GM18519 (cell line): ENCODE measurements around the gene CLIC4.
"Not testable (repeated sequence)": the region's sequence is repeated elsewhere in the genome, so short reads cannot be mapped to it uniquely, and the experiment has no call there.

Experiments
- ATAC-seq: cut with Tn5 transposase; IDR thresholded peaks from one replicate; pipeline ENCODE4 v1.9.1; 2021; ENCODE audit warnings: mild to moderate bottlenecking, moderate library complexity; ENCODE audit not compliant: unreplicated experiment, low FRiP score

The CLIC4 gene

GRCh38 chr1:24803220-24803619, 58.0 kb downstream of the CLIC4 start:
- no peak for ATAC-seq

GRCh38 chr1:24803987-24804530, 58.8 kb downstream of the CLIC4 start:
- no peak for ATAC-seq

- no peak for ATAC-seq
Observed at GRCh38 chr1:24805534-24806301, 60.5 kb downstream of the CLIC4 start.

GRCh38 chr1:24806588-24806987, 61.3 kb downstream of the CLIC4 start:
- no peak for ATAC-seq

GRCh38 chr1:24811494-24811893, 66.2 kb downstream of the CLIC4 start:
- ATAC-seq: not testable (repeated sequence)

- ATAC-seq: not testable (repeated sequence)
Observed at GRCh38 chr1:24820221-24820620, 75.0 kb downstream of the CLIC4 start.

- ATAC-seq: no peak
Observed at GRCh38 chr1:24822887-24823286, 77.6 kb downstream of the CLIC4 start.

GRCh38 chr1:24823486-24823885, 78.2 kb downstream of the CLIC4 start:
- ATAC-seq: not testable (repeated sequence)

- ATAC-seq: no peak
Observed at GRCh38 chr1:24825174-24825573, 79.9 kb downstream of the CLIC4 start.

- ATAC-seq: no peak
Observed at GRCh38 chr1:24826510-24826909, 81.3 kb downstream of the CLIC4 start.

- no peak for ATAC-seq
Observed at GRCh38 chr1:24827379-24828135, 82.3 kb downstream of the CLIC4 start.

- ATAC-seq: no peak
Observed at GRCh38 chr1:24828183-24828886, 83.1 kb downstream of the CLIC4 start.

GRCh38 chr1:24828887-24829192, 83.6 kb downstream of the CLIC4 start:
- ATAC-seq: no peak

- ATAC-seq: no peak
Observed at GRCh38 chr1:24830680-24831272, 85.5 kb downstream of the CLIC4 start.

GRCh38 chr1:24841593-24841992, 96.3 kb downstream of the CLIC4 start:
- ATAC-seq: no peak

GRCh38 chr1:24846671-24847070, 101.4 kb downstream of the CLIC4 start:
- no peak for ATAC-seq

GRCh38 chr1:24847995-24848881, 103.0 kb downstream of the CLIC4 start:
- ATAC-seq: peak; percentile 78

GRCh38 chr1:24849672-24850295, 104.5 kb downstream of the CLIC4 start:
- ATAC-seq: no peak

- no peak for ATAC-seq
Observed at GRCh38 chr1:24850328-24850920, 105.2 kb downstream of the CLIC4 start.
